HG03159 (cell line): ENCODE data around the gene PRR35.

Experiments used
- ATAC-seq: cut with Tn5 transposase; IDR thresholded peaks from one replicate; pipeline ENCODE4 v1.9.1; 2021; ENCODE audit warnings: mild to moderate bottlenecking, moderate library complexity; ENCODE audit not compliant: unreplicated experiment

PRR35 gene

GRCh38 chr16:578232-578869 is 18.2 kb downstream of the PRR35 start:
- ATAC-seq: no peak

- no peak for ATAC-seq
Measured at GRCh38 chr16:578870-579405, 18.7 kb downstream of the PRR35 start.

GRCh38 chr16:580141-580945 is 20.1 kb downstream of the PRR35 start:
- no peak for ATAC-seq

- no peak for ATAC-seq
Measured at GRCh38 chr16:580946-581498, 20.8 kb downstream of the PRR35 start.

GRCh38 chr16:582218-582613 is 22.0 kb downstream of the PRR35 start:
- no peak for ATAC-seq

GRCh38 chr16:582614-583331 is 22.6 kb downstream of the PRR35 start:
- no peak for ATAC-seq

- no peak for ATAC-seq
Measured at GRCh38 chr16:583470-583814, 23.2 kb downstream of the PRR35 start.

GRCh38 chr16:583815-584591 is 23.8 kb downstream of the PRR35 start:
- no peak for ATAC-seq

- ATAC-seq: no peak
Measured at GRCh38 chr16:585351-585750, 25.2 kb downstream of the PRR35 start.

- no peak for ATAC-seq
Measured at GRCh38 chr16:586047-586644, 26.0 kb downstream of the PRR35 start.

- no peak for ATAC-seq
Measured at GRCh38 chr16:586645-587590, 26.7 kb downstream of the PRR35 start.

GRCh38 chr16:588639-588888 is 28.4 kb downstream of the PRR35 start:
- peak; percentile 14 for ATAC-seq

- peak; percentile 74 for ATAC-seq
Measured at GRCh38 chr16:588889-589657, 28.9 kb downstream of the PRR35 start.

- ATAC-seq: peak; percentile 78
Measured at GRCh38 chr16:589658-590187, 29.5 kb downstream of the PRR35 start, which contains the start of gene RAB40C. Gene RAB40C (plus strand): TSS chr16:590066. CDS start chr16:590292, 226 bp downstream.

GRCh38 chr16:590188-590814 is 30.1 kb downstream of the PRR35 start:
- no peak for ATAC-seq

GRCh38 chr16:590815-591200 is 30.6 kb downstream of the PRR35 start:
- ATAC-seq: no peak

- ATAC-seq: no peak
Measured at GRCh38 chr16:591231-591630, 31.0 kb downstream of the PRR35 start.
